Germinal center (tissue), 1 donor: Measurements from ENCODE around the gene ROBO2.

ENCODE experiments used
- DNase-seq: peaks from one replicate; pipeline ENCODE4 v3.0.0; 2012; ENCODE audit warnings: mixed read lengths, low spot score

ROBO2 gene, protein sequence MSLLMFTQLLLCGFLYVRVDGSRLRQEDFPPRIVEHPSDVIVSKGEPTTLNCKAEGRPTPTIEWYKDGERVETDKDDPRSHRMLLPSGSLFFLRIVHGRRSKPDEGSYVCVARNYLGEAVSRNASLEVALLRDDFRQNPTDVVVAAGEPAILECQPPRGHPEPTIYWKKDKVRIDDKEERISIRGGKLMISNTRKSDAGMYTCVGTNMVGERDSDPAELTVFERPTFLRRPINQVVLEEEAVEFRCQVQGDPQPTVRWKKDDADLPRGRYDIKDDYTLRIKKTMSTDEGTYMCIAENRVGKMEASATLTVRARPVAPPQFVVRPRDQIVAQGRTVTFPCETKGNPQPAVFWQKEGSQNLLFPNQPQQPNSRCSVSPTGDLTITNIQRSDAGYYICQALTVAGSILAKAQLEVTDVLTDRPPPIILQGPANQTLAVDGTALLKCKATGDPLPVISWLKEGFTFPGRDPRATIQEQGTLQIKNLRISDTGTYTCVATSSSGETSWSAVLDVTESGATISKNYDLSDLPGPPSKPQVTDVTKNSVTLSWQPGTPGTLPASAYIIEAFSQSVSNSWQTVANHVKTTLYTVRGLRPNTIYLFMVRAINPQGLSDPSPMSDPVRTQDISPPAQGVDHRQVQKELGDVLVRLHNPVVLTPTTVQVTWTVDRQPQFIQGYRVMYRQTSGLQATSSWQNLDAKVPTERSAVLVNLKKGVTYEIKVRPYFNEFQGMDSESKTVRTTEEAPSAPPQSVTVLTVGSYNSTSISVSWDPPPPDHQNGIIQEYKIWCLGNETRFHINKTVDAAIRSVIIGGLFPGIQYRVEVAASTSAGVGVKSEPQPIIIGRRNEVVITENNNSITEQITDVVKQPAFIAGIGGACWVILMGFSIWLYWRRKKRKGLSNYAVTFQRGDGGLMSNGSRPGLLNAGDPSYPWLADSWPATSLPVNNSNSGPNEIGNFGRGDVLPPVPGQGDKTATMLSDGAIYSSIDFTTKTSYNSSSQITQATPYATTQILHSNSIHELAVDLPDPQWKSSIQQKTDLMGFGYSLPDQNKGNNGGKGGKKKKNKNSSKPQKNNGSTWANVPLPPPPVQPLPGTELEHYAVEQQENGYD (N-terminal part only)

DNA sequence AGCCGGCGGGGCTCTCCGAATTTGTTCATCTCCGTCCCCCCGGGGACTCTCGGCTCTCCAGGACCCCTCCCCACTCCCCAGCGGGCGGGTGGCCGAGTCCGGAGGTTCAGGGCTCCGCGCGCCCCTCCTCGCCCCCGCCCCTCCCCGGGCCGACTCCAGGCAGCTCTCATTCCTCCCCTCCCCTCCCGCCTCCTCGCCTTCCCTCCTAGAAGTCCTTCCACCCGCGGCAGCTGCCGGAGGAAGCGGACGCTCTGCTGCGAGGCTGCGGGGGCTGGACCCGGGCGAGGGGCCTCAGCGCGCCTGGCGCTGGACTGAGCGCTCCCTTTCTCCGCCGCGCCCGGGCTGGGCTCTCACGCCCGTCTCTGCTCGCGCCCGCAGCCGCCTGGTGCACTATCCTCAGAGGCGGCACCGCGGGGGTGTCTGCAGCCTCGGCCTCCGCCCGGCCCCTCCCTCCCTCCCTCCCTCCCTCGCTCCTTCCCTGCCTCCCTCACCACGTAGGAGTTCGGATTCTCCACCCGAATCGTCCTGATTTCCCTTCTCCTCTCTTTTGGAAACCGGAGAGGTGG, at the start of gene ROBO2:
ROBO2 (plus strand) TSS at position 494 of the 566 bp plus-strand sequence. CDS start 687 bp downstream, outside the sequence.
- DNase-seq: no peak

DNA sequence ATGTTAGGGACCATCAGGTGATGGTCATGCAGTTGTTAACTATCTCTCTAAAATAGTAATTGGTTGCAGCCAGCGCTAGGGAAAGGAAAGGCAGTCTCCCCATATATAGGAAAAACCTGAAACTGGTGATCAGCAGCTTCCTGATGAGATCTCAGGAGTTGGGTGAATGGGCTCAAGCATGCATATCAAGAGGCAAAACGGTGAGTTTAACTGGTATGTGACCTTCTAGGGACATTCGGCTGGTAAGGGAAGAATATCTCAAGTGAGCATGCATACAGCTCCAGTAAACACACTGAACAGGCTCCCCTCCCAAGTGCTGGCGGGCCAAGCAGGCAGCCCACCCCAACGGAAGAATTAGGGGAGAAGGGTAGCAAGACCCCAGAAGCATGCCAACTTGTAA, 49.3 kb upstream of the ROBO2 start:
- no peak for DNase-seq

DNA sequence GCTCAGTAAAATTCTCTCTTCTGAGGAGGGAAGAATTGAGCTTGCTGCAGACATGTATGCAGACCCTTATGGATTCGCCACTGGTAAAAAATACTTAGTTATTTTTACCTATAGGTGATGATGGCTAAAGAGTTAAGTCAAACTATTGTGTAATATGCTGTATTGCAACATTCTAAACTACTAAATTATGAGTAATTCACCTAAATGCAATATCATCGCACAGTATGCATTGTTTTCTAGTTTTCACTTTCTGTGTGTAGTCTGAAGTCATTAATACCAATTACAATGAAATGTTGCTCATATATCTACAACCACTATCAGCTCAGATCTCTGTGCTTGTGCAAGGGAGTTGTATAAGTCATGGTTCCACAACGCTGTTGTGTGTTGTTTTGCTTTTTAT, 48.7 kb upstream of the ROBO2 start:
- no peak for DNase-seq

DNA sequence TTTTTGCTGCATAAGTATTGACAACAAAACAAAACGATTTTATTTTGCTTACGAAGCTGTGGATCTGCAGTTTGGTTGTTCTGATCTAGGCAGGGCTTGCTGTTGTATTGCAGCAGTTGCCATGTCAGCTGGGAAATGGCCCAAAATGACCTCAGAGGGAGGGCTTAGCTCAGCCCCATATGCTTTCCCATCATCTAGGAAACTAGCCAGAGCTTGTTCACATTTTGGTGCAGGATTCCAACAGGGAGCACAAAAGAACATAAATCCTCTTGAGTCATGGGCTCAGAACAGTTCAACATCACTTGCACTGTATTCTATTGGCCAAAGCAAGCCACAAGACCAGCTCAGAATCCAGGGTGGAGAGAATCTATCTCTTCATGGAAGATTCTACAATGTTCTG, 42.2 kb upstream of the ROBO2 start:
- DNase-seq: no peak

DNA sequence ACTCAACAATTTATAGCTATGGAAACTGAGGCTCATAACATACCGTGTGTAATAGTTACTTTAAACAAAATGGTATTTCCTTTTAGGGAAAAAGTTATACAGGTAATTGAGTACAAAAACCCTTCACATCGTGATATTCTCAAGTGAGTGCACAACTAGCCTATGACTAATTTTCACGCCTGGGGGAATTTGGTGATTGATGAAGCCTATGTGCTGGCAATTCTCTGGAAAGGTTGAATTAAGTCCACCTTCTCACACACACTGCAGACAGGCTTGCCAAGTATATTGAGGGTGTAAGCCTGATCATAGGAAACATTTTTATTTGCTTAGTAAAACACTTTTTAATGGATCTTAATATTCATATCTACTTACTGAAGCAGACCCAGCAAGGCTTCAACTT, 41.3 kb upstream of the ROBO2 start:
- DNase-seq: no peak

DNA sequence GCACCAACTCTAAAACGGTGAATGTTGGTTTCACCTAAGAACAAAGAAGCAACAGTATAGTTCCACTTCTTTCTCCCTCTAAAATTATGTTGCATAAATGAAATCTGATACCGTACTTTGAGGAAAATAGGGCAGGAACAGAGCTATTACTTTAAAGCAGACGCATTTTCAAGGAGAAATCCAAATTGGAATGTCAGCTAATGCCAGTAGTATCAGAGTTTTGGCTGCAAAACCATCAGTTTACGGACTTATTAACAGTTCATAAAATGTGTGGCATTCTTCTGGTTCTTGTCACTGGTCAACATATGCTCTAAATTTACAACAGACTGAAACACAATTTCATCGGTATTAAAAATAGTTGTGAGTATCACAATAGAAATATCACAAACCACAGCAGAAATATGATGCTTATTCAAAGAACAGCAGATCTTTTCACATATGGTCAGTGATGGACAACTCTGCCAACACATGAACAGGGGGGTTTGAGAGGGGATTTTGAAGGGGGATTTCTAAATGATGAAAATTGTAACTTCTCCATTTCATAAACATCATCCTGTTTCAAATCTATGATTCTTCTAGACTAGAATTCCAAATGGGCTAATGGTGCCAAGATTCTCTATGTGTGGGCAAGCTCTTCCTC, 38.7 kb upstream of the ROBO2 start:
- DNase-seq: no peak

DNA sequence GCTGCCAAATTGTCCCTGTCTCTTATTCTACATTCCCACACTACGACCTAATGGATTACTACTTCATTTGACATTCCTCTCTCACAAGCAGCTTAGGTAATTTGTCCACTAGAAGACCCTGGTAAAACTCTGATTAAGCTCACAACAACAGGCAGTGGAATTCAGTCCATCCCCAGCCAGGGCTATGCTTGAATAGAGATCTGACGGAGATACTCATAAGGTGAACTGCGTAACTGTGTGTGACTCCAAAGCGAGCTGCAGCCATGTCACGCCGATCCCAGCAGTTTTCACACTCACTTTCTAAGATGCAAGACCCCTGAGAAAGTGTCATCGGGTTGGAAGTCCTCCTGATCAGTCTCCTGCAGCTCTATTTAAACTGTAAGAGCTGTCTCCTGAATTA, 25.7 kb upstream of the ROBO2 start:
- no peak for DNase-seq

DNA sequence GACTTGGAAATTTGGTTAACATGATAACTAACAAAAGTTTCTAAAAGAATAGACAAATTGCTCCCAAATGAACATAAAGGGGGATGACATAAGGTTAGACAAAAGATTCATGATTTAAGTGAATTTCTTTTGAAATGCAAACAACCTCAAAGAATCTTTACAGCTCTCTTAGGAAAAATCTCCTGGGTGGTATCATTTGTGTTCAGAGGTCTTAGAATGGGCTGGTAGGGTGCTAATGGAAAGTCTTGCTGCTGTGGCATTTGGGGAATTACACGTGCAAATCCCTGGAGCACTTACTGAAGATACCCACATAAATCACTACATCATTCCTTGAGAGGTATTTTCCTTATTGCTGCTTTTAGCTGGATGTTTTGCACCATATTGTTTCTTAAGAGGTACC, 14.4 kb upstream of the ROBO2 start:
- no peak for DNase-seq

DNA sequence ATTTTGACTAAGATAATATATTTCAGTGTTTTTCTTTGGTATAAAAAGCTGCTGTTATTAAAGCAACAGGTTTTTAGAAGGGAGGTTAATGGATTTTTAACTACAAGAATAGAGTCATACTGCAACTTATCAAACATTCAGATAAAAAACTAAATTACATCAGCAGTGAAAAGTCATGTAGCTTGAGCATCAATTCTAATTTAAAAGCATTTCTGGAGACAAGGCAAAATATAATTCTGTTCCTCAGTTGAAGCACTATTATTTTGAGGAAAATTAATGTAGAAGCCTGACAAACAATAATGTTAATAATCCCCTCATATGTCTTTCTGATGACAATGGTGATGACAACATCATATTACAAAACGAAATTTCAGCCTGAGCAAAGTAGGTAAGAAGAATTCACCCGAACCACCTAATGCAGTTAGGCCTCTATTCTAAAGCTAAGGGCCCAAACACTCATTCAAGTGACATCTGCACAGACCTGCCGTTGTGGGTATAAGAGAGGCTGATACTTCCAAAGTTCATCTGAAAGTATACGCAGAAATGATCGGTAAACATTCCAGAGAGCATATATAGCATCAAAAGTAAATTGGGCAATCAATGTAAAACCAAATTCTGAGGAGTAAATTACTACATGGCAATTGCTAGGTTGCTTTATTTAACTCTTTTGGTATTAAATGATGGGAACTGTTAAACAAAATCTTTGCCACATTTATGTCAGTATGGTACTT, 12.8 kb upstream of the ROBO2 start:
- no peak for DNase-seq

DNA sequence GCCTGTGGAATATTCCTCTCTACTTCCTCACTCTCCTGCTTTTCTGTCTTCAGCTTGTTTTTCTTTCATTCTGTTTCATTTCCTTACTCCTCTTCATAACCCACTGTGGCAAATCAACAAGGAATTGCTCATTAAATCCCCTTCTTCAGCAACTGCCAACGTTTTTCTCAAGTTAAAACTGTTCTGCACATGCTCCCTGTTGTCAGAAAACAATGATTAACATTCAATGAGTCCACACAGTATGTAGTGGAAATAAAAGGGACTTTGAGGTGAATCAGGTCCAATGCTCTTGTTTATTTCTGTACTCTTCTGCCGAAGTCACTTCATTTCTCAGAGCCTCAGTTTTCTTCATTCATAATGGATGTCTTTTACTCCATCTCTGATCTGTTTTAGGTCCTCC, 11.9 kb upstream of the ROBO2 start:
- DNase-seq: no peak

DNA sequence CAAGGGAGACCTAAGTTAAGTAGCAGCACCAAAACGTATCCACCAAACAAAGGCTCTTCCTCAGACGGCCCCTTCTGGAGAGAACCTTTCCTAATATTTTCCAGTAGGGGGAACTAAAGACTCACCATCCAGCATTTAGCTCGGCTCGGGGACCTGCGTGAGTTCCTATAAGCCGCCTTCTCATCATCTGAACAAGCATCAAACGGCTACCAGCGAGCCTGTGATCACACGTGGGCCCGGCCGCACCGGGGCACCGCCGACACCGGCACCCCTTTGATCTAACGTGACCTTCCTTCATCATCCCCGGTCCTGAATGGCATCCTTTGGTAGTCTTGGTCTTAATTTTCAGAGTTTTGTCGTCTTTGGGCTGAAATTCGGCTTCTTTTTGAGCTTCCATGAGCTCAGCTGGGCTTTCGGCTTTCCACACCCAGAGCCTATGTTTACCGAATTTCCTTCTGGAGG, 1.4 kb upstream of the ROBO2 start:
- no peak for DNase-seq

DNA sequence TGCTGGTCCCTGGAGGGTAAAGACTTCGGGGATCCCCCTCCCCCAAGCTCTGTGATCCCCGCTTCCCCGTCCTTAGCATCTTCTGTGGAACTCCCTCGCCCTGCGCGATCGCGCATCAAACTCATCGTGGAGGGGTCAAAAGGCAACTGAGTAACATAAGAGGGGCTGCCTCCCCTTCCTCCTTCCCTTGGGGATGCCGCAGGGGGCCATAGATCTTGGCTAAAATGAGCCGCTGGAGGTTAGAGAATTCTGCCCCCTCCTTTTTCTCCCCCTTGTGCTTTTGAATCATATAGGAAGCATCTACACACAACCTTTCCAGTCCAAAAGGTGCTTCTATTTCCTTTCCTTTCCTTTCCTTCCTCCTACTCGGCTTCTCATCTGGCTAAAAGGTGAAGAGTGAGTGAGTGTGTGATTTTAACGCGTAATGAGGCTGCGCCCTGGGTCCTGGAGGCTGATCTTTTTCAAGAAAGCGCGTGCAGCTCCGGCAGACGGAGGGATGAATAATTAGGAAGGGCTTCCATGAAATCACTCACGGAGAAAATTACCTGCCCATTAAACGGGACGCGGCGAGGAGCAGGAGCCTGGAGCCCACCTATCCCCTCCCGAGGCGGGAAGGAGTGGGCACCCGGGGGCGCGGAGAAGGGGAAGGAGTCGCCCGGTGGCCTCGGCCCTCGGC, 831 bp upstream of the ROBO2 start:
- DNase-seq: no peak

DNA sequence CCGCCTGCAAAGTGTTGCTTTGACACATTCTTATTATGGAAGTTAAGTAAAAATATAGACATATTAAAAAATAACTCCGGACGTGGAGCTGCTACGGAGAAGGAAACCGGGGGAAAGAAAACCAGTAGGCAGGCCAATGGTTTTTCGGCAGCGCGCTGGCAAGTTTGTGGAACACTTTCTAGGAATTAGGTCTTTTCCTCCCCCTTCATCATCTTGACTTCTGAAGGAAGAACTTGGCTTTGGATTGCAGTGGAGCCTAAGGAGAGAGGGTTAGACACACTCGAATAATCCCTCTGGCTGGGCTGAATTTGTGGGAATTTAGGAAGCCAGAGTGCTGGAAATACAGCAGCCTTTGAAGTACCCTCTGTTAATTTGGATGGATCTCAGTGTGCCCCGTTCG, 317 bp downstream of the ROBO2 start:
- no peak for DNase-seq

DNA sequence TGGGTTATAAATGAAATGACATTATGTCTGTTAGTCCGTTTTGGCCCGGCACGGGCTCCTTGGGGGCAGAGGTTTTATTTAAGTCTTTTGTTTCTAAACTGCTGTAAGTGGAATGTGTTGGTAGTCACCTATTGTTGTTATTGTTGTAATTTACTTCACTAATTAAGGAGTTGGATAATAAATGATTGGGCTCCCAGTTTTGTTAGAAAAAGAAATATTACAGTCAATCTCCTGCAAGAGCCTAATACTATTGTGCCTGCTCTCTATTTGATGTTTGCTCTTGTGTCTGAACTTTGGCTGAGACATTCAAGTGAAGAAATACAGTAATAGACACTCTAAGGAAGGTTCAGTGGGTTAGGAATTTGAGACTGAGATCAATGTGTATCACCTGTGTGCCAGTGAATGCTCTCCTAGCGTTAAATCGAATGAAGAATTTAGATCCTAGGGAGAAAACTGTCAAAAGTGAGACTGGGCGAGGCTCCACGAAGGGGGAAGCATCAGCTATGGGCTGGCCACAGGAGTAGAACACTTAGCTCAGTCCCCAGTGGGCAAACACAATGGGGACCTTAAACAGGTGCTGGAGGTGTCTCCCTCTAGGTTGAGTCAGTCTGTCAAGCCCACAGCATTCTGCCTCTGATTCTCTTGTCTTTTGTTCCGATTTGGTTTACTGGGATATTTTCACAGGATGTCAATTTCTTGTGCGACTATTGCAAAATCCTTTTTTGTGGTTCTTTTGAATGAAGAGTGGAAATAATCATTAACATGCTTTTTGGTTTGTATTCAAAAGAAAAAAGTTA, 1.2 kb downstream of the ROBO2 start:
- no peak for DNase-seq

DNA sequence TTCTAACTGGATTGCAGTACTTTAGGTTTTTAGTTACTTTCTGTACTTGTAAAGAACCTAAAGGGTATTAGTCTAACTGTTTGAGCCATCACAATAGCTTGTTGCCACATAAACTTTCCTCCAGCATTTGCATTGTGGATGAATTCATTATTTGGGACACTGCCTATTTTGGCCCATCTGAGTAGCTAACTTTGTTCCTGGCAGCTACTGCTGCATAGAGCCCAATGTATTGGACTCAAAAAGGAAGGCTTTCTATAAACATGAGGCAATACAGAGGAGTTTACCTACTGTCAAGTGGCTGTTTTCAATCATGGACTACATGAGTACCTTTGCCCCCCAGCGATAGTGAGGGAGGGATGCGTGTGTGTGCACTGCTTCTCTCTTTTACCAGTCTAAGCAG, 1.9 kb downstream of the ROBO2 start:
- DNase-seq: no peak

DNA sequence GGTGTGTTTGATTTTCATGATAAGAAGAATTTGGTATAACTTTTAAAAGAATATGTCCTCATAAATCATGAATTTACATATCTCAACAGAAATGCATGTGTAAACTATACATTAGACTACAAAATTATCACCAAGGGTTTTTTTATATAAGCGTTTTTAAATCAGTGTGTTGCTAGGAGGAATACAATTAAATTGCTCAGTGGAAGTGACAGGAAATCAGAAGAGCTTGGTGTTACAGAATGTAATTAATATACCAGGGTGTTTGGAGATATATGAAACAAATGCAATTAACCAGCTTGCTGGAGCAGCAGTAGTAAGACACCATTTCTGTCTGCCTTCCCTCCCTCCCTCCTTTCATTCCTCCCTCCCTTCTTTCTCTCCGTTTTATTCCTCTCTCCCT, 2.4 kb downstream of the ROBO2 start:
- no peak for DNase-seq

DNA sequence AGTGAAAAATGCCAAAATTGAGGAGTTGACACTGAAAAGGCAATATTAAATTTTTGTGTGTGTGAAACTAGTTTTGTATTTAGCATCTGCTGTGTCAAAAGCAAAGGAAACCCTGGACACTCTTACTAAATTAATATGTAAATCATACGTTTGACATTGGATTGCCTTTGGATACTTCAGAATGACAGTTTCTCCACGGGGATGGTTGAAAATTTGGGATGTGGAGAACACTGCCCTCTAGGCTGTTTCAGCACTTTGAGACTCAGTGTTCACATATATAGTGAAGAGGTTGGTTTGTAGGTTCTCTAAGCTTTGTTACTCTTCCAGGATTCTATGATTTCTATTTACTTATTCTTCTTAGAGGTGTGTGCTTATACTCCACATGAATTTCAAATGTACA, 3.0 kb downstream of the ROBO2 start:
- DNase-seq: no peak

DNA sequence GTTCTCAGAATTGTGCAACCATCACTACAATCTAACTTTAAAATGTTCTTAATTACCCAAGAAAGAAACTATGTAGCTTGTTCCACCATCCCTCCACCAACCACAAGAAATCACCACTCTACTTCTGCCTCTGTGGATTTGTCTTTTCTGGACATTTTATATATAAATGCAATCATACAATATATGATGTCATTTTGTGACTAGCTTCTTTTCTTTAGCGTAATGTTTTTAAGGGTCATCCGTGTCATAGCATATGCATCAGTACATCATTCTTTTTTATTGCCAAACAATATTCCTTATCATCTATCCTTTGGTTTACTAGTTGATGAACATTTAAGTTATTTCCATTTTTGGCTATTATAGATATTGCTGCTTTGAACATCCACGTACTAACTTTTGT, 5.8 kb downstream of the ROBO2 start:
- DNase-seq: no peak

DNA sequence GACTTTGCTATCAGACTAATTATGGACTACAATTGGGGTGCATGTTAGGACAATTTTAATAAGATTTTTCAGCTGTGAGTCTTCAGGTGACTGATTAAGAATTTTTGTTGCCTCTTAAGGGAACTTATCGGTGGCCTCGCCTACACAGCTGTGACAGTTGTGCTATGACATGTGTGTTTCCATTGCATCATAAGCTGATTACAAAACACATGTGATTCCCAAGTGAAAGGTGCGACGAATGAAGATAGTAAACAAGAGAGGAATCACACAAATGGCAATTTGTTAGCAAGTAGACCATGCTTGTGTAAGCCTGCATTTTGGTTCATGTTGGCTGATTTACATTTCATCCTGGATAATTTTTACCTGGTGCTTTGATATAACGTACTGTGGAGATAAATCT, 8.3 kb downstream of the ROBO2 start:
- no peak for DNase-seq

DNA sequence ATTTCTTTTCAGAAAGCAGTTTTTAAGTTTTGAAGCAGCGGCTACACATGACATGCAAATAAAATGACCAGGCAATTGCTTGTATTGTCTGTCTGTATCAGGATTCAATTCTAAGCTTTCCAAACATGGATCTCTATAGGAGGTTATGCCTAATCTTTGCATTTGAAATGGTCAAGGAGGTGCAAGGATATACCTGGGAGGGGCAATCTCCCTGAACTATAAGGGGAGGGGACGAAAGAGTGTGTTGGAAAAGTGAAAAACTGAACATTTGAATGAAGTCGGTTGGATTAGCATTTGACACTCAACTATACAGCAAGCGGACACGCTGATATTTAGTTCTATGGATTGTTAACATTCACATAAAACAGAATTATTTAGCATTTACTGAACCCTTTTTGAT, 11.7 kb downstream of the ROBO2 start:
- DNase-seq: no peak
